T-helper 17 cell (primary cell): Measurements from ENCODE around the gene PRCD. TPM values are rescaled to one million over a fixed set of nuclear protein-coding genes. Genes with fewer than 3 reads are reported as not detected.

ENCODE experiments used
- ATAC-seq: fragments of 150-1000 bp; cut with Tn5 transposase; 2 replicates; pipeline ENCODE4 v1.10.0; 2021; ENCODE audit warnings: mild to moderate bottlenecking, moderate library complexity
- DNase-seq, 3 donors: peaks; one replicate each; pipeline versions ENCODE4 v3.0.0 to v3.0.0-alpha.2; 2020 to 2021
- H3K9me3 ChIP-seq: one replicate; pipeline ENCODE4 v1.7.0; 2013; ENCODE audit warnings: low read length, mild to moderate bottlenecking; ENCODE audit not compliant: control insufficient read depth, poor library complexity, severe bottlenecking
- H3K27ac Mint-ChIP-seq: one replicate; pipeline ENCODE4 v1.8.0; 2022; ENCODE audit warnings: mild to moderate bottlenecking, moderate library complexity, mixed read lengths
- H3K27me3 Mint-ChIP-seq: one replicate; pipeline ENCODE4 v1.8.0; 2022; ENCODE audit warnings: mixed read lengths
- H3K36me3 Mint-ChIP-seq: one replicate; pipeline ENCODE4 v1.8.0; 2022; ENCODE audit warnings: low read depth, mixed read lengths
- H3K4me1 Mint-ChIP-seq: one replicate; pipeline ENCODE4 v1.8.0; 2022; ENCODE audit warnings: mild to moderate bottlenecking, mixed read lengths
- H3K4me3 Mint-ChIP-seq: one replicate; pipeline ENCODE4 v1.8.0; 2022; ENCODE audit warnings: mild to moderate bottlenecking, moderate library complexity, mixed read lengths
- total RNA-seq, 4 donors: library from RNA in 2 of 4; stranded (reverse) in 2 of 4; gene quantifications; one replicate each; pipeline ENCODE4 v1.2.3 and lab custom pipeline; 2022 to 2026

PRCD gene
- total RNA-seq (1 to 10 TPM in 1 of 2 donors, not detected in 1; 1.1 TPM), total RNA-seq (lab: John Stamatoyannopoulos, UW) (0 reads per million in 2 donors)

DNA sequence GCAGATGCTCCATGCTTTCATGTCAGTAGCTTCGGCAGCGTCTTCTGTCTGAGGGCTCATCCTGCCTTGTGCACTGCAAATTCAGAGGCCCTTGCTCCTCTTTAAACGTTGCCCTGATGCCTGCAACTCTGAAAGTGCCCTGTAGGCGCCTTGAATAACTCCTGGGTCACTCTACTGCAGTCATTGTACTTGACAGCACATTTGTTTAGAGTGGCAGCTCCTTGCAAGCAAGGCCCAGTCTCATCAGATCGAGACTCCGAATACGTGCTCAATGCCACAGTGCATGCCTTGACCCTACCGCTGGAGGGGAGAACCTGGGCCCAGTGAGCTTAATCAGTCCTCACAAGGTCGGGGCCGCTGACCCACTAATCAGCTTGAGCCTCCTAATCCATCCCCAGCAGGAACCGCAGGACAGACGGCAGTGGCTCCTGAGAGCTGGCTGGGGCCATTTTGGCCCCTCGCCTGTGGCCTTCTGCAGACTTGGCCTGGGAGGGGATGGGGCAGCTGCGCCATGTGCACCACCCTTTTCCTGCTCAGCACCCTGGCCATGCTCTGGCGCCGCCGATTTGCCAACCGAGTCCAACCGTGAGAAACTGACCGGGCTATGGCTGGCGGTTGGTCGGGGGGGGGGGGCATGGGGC lies at the start of gene PRCD:
Gene PRCD (plus strand): TSS at position 414 of the 641 bp plus-strand sequence. CDS start 98 bp downstream, at position 512.
- no peak within 1 kb of the TSS for H3K27ac Mint-ChIP-seq
- ATAC-seq: no peak
- peaks cover 47% of the 10 kb centered on the region for H3K27me3 Mint-ChIP-seq
- peaks cover 4% of the 10 kb centered on the region for H3K4me1 Mint-ChIP-seq
- no peak for DNase-seq
- H3K9me3 ChIP-seq: no peaks in the 10 kb centered on the region
- H3K4me3 Mint-ChIP-seq: peak within 1 kb of the TSS; percentile 58
- H3K36me3 Mint-ChIP-seq: peaks cover 3% of the 10 kb centered on the region

DNA sequence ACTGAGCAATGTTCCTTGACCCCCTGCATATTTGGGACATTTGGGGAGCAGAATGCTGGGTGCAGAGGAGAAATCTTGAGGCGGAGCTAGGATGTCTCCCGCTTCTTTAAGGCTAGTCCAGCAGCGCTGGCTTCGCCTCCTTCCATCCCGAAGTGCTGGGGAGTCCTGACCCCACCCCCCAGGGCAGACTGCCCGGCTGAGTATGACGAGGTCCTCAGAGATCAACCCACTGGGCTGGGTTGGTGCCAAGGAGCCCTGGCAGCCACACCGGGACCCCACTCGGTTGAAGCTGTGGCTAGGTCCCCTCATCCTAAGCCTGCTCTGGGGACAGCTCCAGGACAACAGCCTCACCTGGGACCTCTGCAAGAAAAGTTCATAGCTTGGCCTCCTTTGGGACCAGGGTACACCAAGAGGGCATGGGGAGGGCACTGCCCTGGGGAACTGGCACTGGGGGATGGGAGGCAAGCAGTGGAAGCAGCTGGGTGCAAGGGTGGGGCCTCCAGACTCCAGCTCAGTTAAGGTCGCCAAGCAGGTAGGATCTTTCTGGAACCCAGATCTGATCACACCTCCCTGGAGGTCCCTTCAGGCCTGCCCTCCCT lies 49.6 kb upstream of the PRCD start:
- Mint-ChIP-seq H3K27ac (peak overlapping the region; percentile 53), H3K4me1 (peaks cover 25% of the 10 kb centered on the region), H3K27me3 (no peaks in the 10 kb centered on the region), H3K36me3 (no peaks in the 10 kb centered on the region), H3K4me3 (no peak overlapping the region)
- no peaks in the 10 kb centered on the region for H3K9me3 ChIP-seq
- DNase-seq (no peak), ATAC-seq (no peak)

- Mint-ChIP-seq H3K36me3 (no peaks in the 10 kb centered on the region), H3K4me3 (peak overlapping the region; percentile 19), H3K27me3 (no peaks in the 10 kb centered on the region), H3K27ac (peak overlapping the region; percentile 93), H3K4me1 (peaks cover 25% of the 10 kb centered on the region)
- no peak for ATAC-seq
- no peaks in the 10 kb centered on the region for H3K9me3 ChIP-seq
- DNase-seq: no peak
Measured at GRCh38 chr17:76491271-76492122, 48.3 kb upstream of the PRCD start.

GRCh38 chr17:76492123-76492988 lies 47.5 kb upstream of the PRCD start:
- ATAC-seq (peak; percentile 24), DNase-seq (no peak)
- peak overlapping the region; percentile 93 for H3K27ac Mint-ChIP-seq

GRCh38 chr17:76492989-76493501 lies 46.8 kb upstream of the PRCD start:
- no peaks in the 10 kb centered on the region for H3K27me3 Mint-ChIP-seq
- peak overlapping the region; percentile 93 for H3K27ac Mint-ChIP-seq
- no peaks in the 10 kb centered on the region for H3K36me3 Mint-ChIP-seq
- no peaks in the 10 kb centered on the region for H3K9me3 ChIP-seq
- peak; percentile 69 for ATAC-seq
- peaks cover 31% of the 10 kb centered on the region for H3K4me1 Mint-ChIP-seq
- H3K4me3 Mint-ChIP-seq: peak overlapping the region; percentile 92
- no peak for DNase-seq

More at GRCh38 chr17:76492123-76492988, 47.5 kb upstream of the PRCD start:
- Mint-ChIP-seq H3K4me3 (peak overlapping the region; percentile 92), H3K27me3 (no peaks in the 10 kb centered on the region), H3K36me3 (no peaks in the 10 kb centered on the region), H3K4me1 (peaks cover 27% of the 10 kb centered on the region)
- no peaks in the 10 kb centered on the region for H3K9me3 ChIP-seq

GRCh38 chr17:76493505-76494167 lies 46.2 kb upstream of the PRCD start:
- H3K4me1 Mint-ChIP-seq: peaks cover 33% of the 10 kb centered on the region

GRCh38 chr17:76495663-76496400 lies 44.0 kb upstream of the PRCD start:
- Mint-ChIP-seq H3K4me3 (no peak overlapping the region), H3K27me3 (no peaks in the 10 kb centered on the region), H3K36me3 (no peaks in the 10 kb centered on the region), H3K4me1 (peaks cover 38% of the 10 kb centered on the region), H3K27ac (peak overlapping the region; percentile 61)
- ATAC-seq (no peak), DNase-seq (no peak)
- H3K9me3 ChIP-seq: no peaks in the 10 kb centered on the region

More at GRCh38 chr17:76493505-76494167, 46.2 kb upstream of the PRCD start:
- H3K4me3 Mint-ChIP-seq: peak overlapping the region; percentile 92
- H3K27ac Mint-ChIP-seq: peak overlapping the region; percentile 93
- DNase-seq (no peak), ATAC-seq (peak; percentile 55)
- H3K36me3 Mint-ChIP-seq: no peaks in the 10 kb centered on the region
- no peaks in the 10 kb centered on the region for H3K27me3 Mint-ChIP-seq
- no peaks in the 10 kb centered on the region for H3K9me3 ChIP-seq

DNA sequence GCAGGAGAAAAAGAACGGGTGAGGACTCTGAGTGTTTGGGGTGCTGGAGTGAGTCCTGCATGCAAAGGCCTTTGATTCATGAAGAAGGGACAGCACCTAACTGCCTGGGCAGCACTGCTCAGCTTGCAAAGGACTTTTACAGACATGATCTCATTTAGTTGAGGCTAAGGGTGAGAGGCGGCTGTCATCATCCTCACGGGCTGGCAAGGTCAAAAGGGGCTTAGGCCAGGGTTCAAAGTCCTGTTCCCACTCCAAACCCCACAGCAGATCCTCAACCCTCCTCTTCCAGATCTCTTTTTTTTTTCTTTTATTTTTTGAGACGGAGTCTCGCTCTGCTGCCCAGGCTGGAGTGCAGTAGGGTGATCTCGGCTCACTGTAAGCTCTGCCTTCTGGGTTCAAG lies 43.4 kb upstream of the PRCD start:
- H3K9me3 ChIP-seq: no peaks in the 10 kb centered on the region
- Mint-ChIP-seq H3K27ac (peak overlapping the region; percentile 61), H3K4me3 (no peak overlapping the region), H3K27me3 (no peaks in the 10 kb centered on the region), H3K36me3 (no peaks in the 10 kb centered on the region), H3K4me1 (peaks cover 37% of the 10 kb centered on the region)
- ATAC-seq: no peak
- DNase-seq: no peak

GRCh38 chr17:76497699-76497978 lies 42.2 kb upstream of the PRCD start:
- Mint-ChIP-seq H3K4me1 (peaks cover 39% of the 10 kb centered on the region), H3K27ac (no peak overlapping the region), H3K27me3 (no peaks in the 10 kb centered on the region), H3K4me3 (peak overlapping the region; percentile 53), H3K36me3 (no peaks in the 10 kb centered on the region)
- no peaks in the 10 kb centered on the region for H3K9me3 ChIP-seq
- no peak for DNase-seq
- ATAC-seq: no peak

DNA sequence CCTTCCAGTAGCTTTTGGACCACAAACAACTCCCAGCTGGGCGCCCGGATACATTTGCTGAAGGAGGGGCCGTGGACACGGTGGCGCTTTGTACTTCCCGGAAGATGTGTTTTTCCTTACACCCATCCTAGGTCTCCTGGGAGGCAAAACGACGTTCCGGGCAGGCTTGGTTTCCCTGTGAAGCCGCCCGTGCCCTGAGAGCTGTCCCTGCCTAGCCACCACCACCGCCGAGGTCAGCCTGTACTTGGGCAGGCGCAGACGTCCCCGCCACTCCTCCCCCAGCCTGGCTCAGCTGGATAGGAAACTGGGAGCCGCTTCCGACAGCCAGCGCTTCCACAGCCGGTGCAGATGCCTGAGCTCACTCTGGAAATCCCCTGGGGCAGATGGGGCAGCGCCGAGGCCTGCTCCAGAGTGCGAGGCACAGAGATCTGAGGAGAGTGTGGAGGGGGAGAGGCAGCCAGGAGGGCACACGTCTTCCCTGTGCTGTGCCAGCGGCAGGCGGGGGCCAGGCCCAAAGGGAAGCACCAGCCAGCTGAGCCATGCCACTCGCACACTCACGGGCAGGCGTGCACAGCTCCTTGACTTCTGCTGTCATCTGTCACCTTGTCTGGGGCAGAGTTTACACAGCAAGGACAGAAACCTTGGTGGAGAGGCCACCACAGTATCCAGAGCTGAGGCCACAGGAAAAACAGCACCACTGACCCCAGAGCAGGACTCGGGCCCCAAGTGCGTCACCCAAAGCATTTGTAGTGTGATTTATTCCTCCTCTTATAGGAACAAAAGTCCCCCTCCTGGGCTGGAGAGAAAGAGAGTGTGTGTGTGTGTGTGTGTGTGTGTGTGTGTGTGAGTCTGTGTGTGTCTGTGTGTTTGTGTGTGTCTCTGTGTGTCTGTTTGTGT lies 41.6 kb upstream of the PRCD start:
- H3K27me3 Mint-ChIP-seq: no peaks in the 10 kb centered on the region
- no peak for ATAC-seq
- no peaks in the 10 kb centered on the region for H3K36me3 Mint-ChIP-seq
- H3K9me3 ChIP-seq: no peaks in the 10 kb centered on the region
- no peak overlapping the region for H3K27ac Mint-ChIP-seq
- no peak for DNase-seq
- H3K4me1 Mint-ChIP-seq: peaks cover 33% of the 10 kb centered on the region
- peak overlapping the region; percentile 88 for H3K4me3 Mint-ChIP-seq

DNA sequence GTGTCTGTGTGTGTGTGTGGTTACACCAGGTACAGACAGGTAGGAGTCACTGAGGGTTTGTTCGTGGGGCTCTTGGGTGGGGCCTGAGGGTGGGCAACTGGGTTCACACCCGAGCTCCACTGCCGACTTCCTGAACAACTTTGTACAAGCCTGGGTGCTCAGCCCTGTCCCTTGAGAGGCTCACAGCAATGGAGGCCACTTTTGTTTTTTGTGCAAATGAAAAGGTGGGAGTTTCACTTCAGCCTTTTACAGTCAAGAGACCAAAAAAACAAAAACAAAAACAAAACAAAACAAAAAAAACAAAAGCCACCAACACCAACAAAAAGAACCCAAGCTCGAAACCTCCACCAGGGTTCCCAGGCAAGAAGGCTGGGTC lies 41.0 kb upstream of the PRCD start:
- ATAC-seq: no peak

More for the DNA sequence above, 41.0 kb upstream of the PRCD start:
- H3K4me3 Mint-ChIP-seq: peak overlapping the region; percentile 88
- no peaks in the 10 kb centered on the region for H3K9me3 ChIP-seq
- no peak for DNase-seq
- H3K4me1 Mint-ChIP-seq: peaks cover 27% of the 10 kb centered on the region
- H3K27me3 Mint-ChIP-seq: no peaks in the 10 kb centered on the region
- no peaks in the 10 kb centered on the region for H3K36me3 Mint-ChIP-seq
- H3K27ac Mint-ChIP-seq: peak overlapping the region; percentile 43
